Endothelial cell of umbilical vein (primary cell): ENCODE measurements around the gene ACAD8. TPM values are rescaled to one million over a fixed set of nuclear protein-coding genes. Genes with fewer than 3 reads are reported as not detected.

Experiments used
- BruUV-seq: library from RNA; stranded (reverse); fragments of 400-500 nt; replicated peaks from 2 replicates; lab custom pipeline; 2021; lab: Mats Ljungman, UMichigan
- CTCF ChIA-PET: fragments of 300-600, 350-600 bp; sonication (Branson Sonifier 250); formaldehyde crosslinking; loops from one replicate; lab custom pipeline; 2021; ENCODE audit warnings: antibody characterized with exemption, inconsistent platforms; lab: Charles Lee
- POLR2A ChIA-PET: fragments of 300-600, 350-600 bp; sonication (Branson Sonifier 250); formaldehyde crosslinking; loops from one replicate; lab custom pipeline; 2021; ENCODE audit warnings: antibody characterized with exemption, inconsistent platforms; lab: Charles Lee
- DNase-seq: peaks from one replicate; pipeline ENCODE4 v3.0.0-alpha.2; 2011; ENCODE audit warnings: low read depth, low spot score
- FAIRE-seq: peaks from 2 replicates; lab custom pipeline; 2011; peaks lifted over from hg19 to GRCh38; lab: Jason Lieb, UNC
- H2AFZ ChIP-seq: 2 replicates; pipeline ENCODE4 v1.6.0; 2012; ENCODE audit warnings: low read depth, low read length, control low read depth, inconsistent platforms
- H3K27ac ChIP-seq: 2 replicates; pipeline ENCODE4 v1.5.1; 2011; ENCODE audit warnings: low read depth, mild to moderate bottlenecking, control low read depth, low read length, moderate library complexity; ENCODE audit not compliant: insufficient read depth
- H3K27me3 ChIP-seq, 2 experiments: 2 replicates each; pipeline versions ENCODE4 v1.6.0 to v1.6.1; 2011; ENCODE audit warnings: low read length in 2 of 2, mixed read lengths in 1 of 2; ENCODE audit not compliant: control insufficient read depth in 2 of 2, insufficient read depth in 2 of 2
- H3K36me3 ChIP-seq, 2 experiments: 2 replicates in 1 of 2; 3 replicates in 1 of 2; pipeline ENCODE4 v1.5.1; 2011; ENCODE audit warnings: low read length in 2 of 2, mild to moderate bottlenecking in 1 of 2, moderate library complexity in 1 of 2; ENCODE audit not compliant: control insufficient read depth in 2 of 2, insufficient read depth in 2 of 2; ENCODE audit errors: extremely low read depth in 1 of 2
- H3K4me1 ChIP-seq: 3 replicates; pipeline ENCODE4 v1.5.1; 2011; ENCODE audit warnings: mild to moderate bottlenecking, low read length; ENCODE audit not compliant: control insufficient read depth, insufficient read depth; ENCODE audit errors: extremely low read depth
- H3K4me2 ChIP-seq: 2 replicates; pipeline ENCODE4 v1.6.1; 2011; ENCODE audit warnings: low read length, control low read depth, mixed read lengths; ENCODE audit not compliant: insufficient read depth
- H3K4me3 ChIP-seq, 3 experiments: fragments of 200-600 bp in 1 of 3; sonication (generic), shearing (Covaris generic) in 1 of 3; replicated peaks in 1 of 3; 2 replicates each; pipeline ENCODE4 v1.5.1; 2011 to 2016; ENCODE audit warnings: control low read depth in 3 of 3, low read length in 3 of 3, mild to moderate bottlenecking in 2 of 3, inconsistent platforms in 1 of 3, low read depth in 1 of 3, moderate library complexity in 1 of 3; ENCODE audit not compliant: insufficient read depth in 1 of 3
- H3K79me2 ChIP-seq: 2 replicates; pipeline ENCODE4 v1.6.0; 2012; ENCODE audit warnings: low read length, inconsistent platforms; ENCODE audit not compliant: control insufficient read depth, insufficient read depth
- H3K9ac ChIP-seq: replicated peaks from 2 replicates; pipeline ENCODE3; 2011; ENCODE audit warnings: low read length, control low read depth; ENCODE audit not compliant: insufficient read depth; ENCODE audit errors: extremely low read depth
- H3K9me1 ChIP-seq: replicated peaks from 3 replicates; pipeline ENCODE4 v1.6.0; 2011; ENCODE audit warnings: mild to moderate bottlenecking, low read length; ENCODE audit not compliant: control insufficient read depth, insufficient read depth; ENCODE audit errors: extremely low read depth
- H3K9me3 ChIP-seq: replicated peaks from 2 replicates; pipeline ENCODE4 v1.5.1; 2012; ENCODE audit warnings: low read length, inconsistent platforms; ENCODE audit not compliant: control insufficient read depth, insufficient read depth
- H4K20me1 ChIP-seq: replicated peaks from 2 replicates; pipeline ENCODE3; 2011; ENCODE audit warnings: mild to moderate bottlenecking, low read length; ENCODE audit not compliant: control insufficient read depth, insufficient read depth; ENCODE audit errors: extremely low read depth
- CTCF ChIP-seq, 2 donors: IDR thresholded peaks; 1 replicate in 1 of 2; 2 replicates in 1 of 2; pipeline ENCODE4 v1.5.1; 2011; ENCODE audit warnings: low read length in 2 of 2, mild to moderate bottlenecking in 2 of 2, moderate library complexity in 2 of 2, control low read depth in 1 of 2, inconsistent platforms in 1 of 2, low read depth in 1 of 2; ENCODE audit not compliant: insufficient read depth in 1 of 2; ENCODE audit errors: extremely low read depth in 1 of 2
- EZH2 ChIP-seq: IDR thresholded peaks from 2 replicates; pipeline ENCODE4 v1.6.1; 2012; ENCODE audit warnings: borderline replicate concordance, low read depth, mild to moderate bottlenecking, moderate library complexity, low read length, inconsistent platforms; ENCODE audit not compliant: severe bottlenecking
- FOS ChIP-seq: IDR thresholded peaks from 2 replicates; pipeline ENCODE4 v1.6.1; 2011; ENCODE audit warnings: mild to moderate bottlenecking, low read length, moderate library complexity, borderline replicate concordance; ENCODE audit not compliant: insufficient read depth
- GATA2 ChIP-seq: IDR thresholded peaks from 2 replicates; pipeline ENCODE4 v1.7.0; 2011; ENCODE audit warnings: low read depth, mild to moderate bottlenecking, moderate library complexity, mixed read lengths, low read length; ENCODE audit not compliant: insufficient read length, insufficient read depth
- JUN ChIP-seq: IDR thresholded peaks from 2 replicates; pipeline ENCODE4 v1.6.1; 2011; ENCODE audit warnings: borderline replicate concordance, low read depth; ENCODE audit not compliant: insufficient read length, insufficient read depth
- MAX ChIP-seq: IDR thresholded peaks from 2 replicates; pipeline ENCODE4 v1.6.1; 2011; ENCODE audit not compliant: insufficient read depth, insufficient read length
- MYC ChIP-seq: IDR thresholded peaks from one replicate; pipeline ENCODE4 v1.6.1; 2011; ENCODE audit warnings: mild to moderate bottlenecking, low read depth, low read length
- POLR2A ChIP-seq: IDR thresholded peaks from 2 replicates; pipeline ENCODE4 v1.6.1; 2012; ENCODE audit warnings: low read depth, mild to moderate bottlenecking, control low read depth, low read length
- POLR2AphosphoS5 ChIP-seq: IDR thresholded peaks from 2 replicates; pipeline ENCODE4 v1.6.1; 2012; ENCODE audit warnings: low read depth, mild to moderate bottlenecking, control low read depth, low read length, moderate library complexity; ENCODE audit not compliant: insufficient read depth
- dilution Hi-C: fragments of 300-500 bp; cut with MboI; formaldehyde crosslinking; loops from one replicate; pipeline ENCODE4 v1.15.0; 2019; ENCODE audit warnings: low sequenced_read_pairs; ENCODE audit not compliant: extremely low pct_ligation_motif_present
- intact Hi-C: fragments of 100-400 bp; cut with micrococcal nuclease; formaldehyde crosslinking; loops from one replicate; pipeline ENCODE4 v1.10.0; 2022
- polyA plus RNA-seq, 4 experiments: library from polyadenylated mRNA; depleted of rRNA in 3 of 4; stranded (reverse) in 3 of 4; unstranded in 1 of 4; fragments of >200 nt; gene quantifications; 2 replicates each; pipeline versions ENCODE4 v1.2.1 to v1.2.3, GENCODE V29; 2011 to 2012; ENCODE audit warnings: missing spikeins in 1 of 4
- total RNA-seq: library from RNA; stranded (reverse); gene quantifications from 2 replicates; pipeline ENCODE4 v1.2.3, GENCODE V29; 2021

The ACAD8 gene
- total and polyA plus RNA-seq, 2 donors (not counting 3 experiments of a cell fraction or from before 2014, with no cell fraction given), result 22.9 to 29.0 TPM

GRCh38 chr11:134267461-134267860 is 14.1 kb downstream of the ACAD8 start:
- Histone ChIP-seq H3K36me3 (no peaks in the 10 kb centered on the region), H2AFZ (no peak overlapping the region), H3K79me2 (no peaks in the 10 kb centered on the region), H3K4me3 (no peak overlapping the region), H3K27ac (no peak overlapping the region), H3K4me1 (no peaks in the 10 kb centered on the region), H3K27me3 (peaks cover 4 to 5% of the 10 kb centered on the region in 2 experiments), H3K9me3 (no peaks in the 10 kb centered on the region), H3K9ac (no peak overlapping the region), H3K4me2 (no peak overlapping the region), H3K9me1 (no peaks in the 10 kb centered on the region), H4K20me1 (no peaks in the 10 kb centered on the region)
- BruUV-seq, result no TSS peak
- no peak for TF ChIP-seq POLR2A
- no peak for TF ChIP-seq GATA2
- no peak for TF ChIP-seq FOS
- no peak for TF ChIP-seq MYC
- TF ChIP-seq JUN, result no peak
- no peak for TF ChIP-seq POLR2AphosphoS5
- intact Hi-C loops (no loop called here), dilution Hi-C loops (no loop called here)
- no peak for FAIRE-seq
- CTCF ChIA-PET, result no interaction called here
- DNase-seq, result no peak
- POLR2A ChIA-PET, result no interaction called here

GRCh38 chr11:134267966-134268365 is 14.6 kb downstream of the ACAD8 start:
- no peaks in the 10 kb centered on the region for H4K20me1 ChIP-seq
- no TSS peak for BruUV-seq
- no peaks in the 10 kb centered on the region for H3K79me2 ChIP-seq
- ChIA-PET CTCF (no interaction called here), POLR2A (no interaction called here)
- H3K4me2 ChIP-seq, result no peak overlapping the region
- peaks cover 9% of the 10 kb centered on the region in 2 experiments for H3K27me3 ChIP-seq
- intact Hi-C loops (no loop called here), dilution Hi-C loops (no loop called here)
- no peaks in the 10 kb centered on the region for H3K9me1 ChIP-seq
- no peak for DNase-seq
- no peak overlapping the region for H2AFZ ChIP-seq
- H3K4me3 ChIP-seq, result no peak overlapping the region
- H3K4me1 ChIP-seq, result no peaks in the 10 kb centered on the region
- H3K36me3 ChIP-seq, result no peaks in the 10 kb centered on the region
- no peak for FAIRE-seq
- no peaks in the 10 kb centered on the region for H3K9me3 ChIP-seq
- no peak for TF ChIP-seq FOS
- TF ChIP-seq MYC, result no peak
- no peak for TF ChIP-seq GATA2
- TF ChIP-seq MAX, result no peak
- TF ChIP-seq POLR2A, result no peak
- no peak for TF ChIP-seq EZH2
- no peak for TF ChIP-seq JUN
- TF ChIP-seq POLR2AphosphoS5, result no peak
- TF ChIP-seq CTCF (IDR thresholded peaks at IDR 0.05; ENCODE audit: extremely low read depth in 1 of 2, insufficient read depth in 1 of 2, low read depth in 1 of 2, low read length in 2 of 2), result no peak
- no peak overlapping the region for H3K9ac ChIP-seq
- no peak overlapping the region for H3K27ac ChIP-seq
